SU-DHL-6 (cell line): ENCODE measurements around the gene HS3ST4.

Experiments used
- H2AFZ ChIP-seq: fragments of 200-600 bp; sonication (generic); 2 replicates; pipeline ENCODE4 v1.6.1; 2014; ENCODE audit warnings: low read depth, mild to moderate bottlenecking, moderate library complexity, mixed read lengths, antibody characterized with exemption, low read length; ENCODE audit not compliant: severe bottlenecking
- H3F3A ChIP-seq: fragments of 200-600 bp; shearing (Covaris generic); 2 replicates; pipeline ENCODE4 v1.6.0; 2016; ENCODE audit warnings: antibody characterized with exemption, mild to moderate bottlenecking; ENCODE audit not compliant: insufficient read depth
- H3K27ac ChIP-seq: fragments of 200-600 bp; sonication (generic); 2 replicates; pipeline ENCODE4 v1.5.1; 2016; ENCODE audit warnings: low read depth, mild to moderate bottlenecking, low read length, moderate library complexity, mixed read lengths
- H3K27me3 ChIP-seq: fragments of 200-600 bp; sonication (generic), shearing (Covaris generic); 2 replicates; pipeline ENCODE4 v1.6.0; 2014; ENCODE audit warnings: mild to moderate bottlenecking, low read length
- H3K36me3 ChIP-seq: fragments of 200-600 bp; sonication (generic); 2 replicates; pipeline ENCODE4 v1.6.1; 2014; ENCODE audit warnings: mild to moderate bottlenecking, low read length, mixed read lengths
- H3K4me2 ChIP-seq: fragments of 300-600, 200-600 bp; shearing (Covaris generic), sonication (generic); 2 replicates; pipeline ENCODE4 v1.6.0; 2014; ENCODE audit warnings: low read length, low read depth, mild to moderate bottlenecking; ENCODE audit not compliant: poor library complexity, severe bottlenecking
- H3K4me3 ChIP-seq: fragments of 200-600 bp; sonication (generic); 2 replicates; pipeline ENCODE4 v1.5.1; 2014; ENCODE audit warnings: antibody characterized with exemption, low read length, mild to moderate bottlenecking, mixed read lengths; ENCODE audit not compliant: insufficient read depth, poor library complexity, severe bottlenecking
- H3K79me2 ChIP-seq: fragments of 200-600 bp; sonication (generic); 2 replicates; pipeline ENCODE4 v1.6.1; 2014; ENCODE audit warnings: mild to moderate bottlenecking, low read length, moderate library complexity; ENCODE audit not compliant: insufficient read depth
- H3K9ac ChIP-seq: fragments of 200-600 bp; sonication (generic); 2 replicates; pipeline ENCODE4 v1.7.0; 2014; ENCODE audit warnings: mild to moderate bottlenecking, low read length
- H3K9me2 ChIP-seq: fragments of 200-600 bp; sonication (generic); replicated peaks from 2 replicates; pipeline ENCODE4 v1.6.1; 2014; ENCODE audit warnings: low read length; ENCODE audit not compliant: insufficient read depth
- H3K9me3 ChIP-seq: fragments of 200-600 bp; sonication (generic); 2 replicates; pipeline ENCODE4 v1.6.1; 2014; ENCODE audit warnings: low read length, mixed read lengths; ENCODE audit not compliant: insufficient read depth
- H4K20me1 ChIP-seq: fragments of 200-600 bp; sonication (generic); 2 replicates; pipeline ENCODE4 v1.6.1; 2014; ENCODE audit warnings: low read depth, mild to moderate bottlenecking, antibody characterized with exemption, low read length, moderate library complexity, mixed read lengths
- EZH2phosphoT487 ChIP-seq: fragments of 200-600 bp; sonication (generic), shearing (Covaris generic); conservative IDR thresholded peaks from 2 replicates; pipeline ENCODE4 v1.6.1; 2018; ENCODE audit warnings: mild to moderate bottlenecking, antibody characterized with exemption, low read length, moderate library complexity, mixed read lengths
- TF ChIP-seq, protein P1 (sequence below): fragments of 200-600 bp; sonication (generic); IDR thresholded peaks from one replicate; pipeline ENCODE4 v1.5.1; 2017; ENCODE audit warnings: antibody characterized with exemption, mild to moderate bottlenecking, low read length, moderate library complexity; ENCODE audit not compliant: insufficient read depth, poor library complexity, severe bottlenecking

The HS3ST4 gene

GRCh38 chr16:26178298-26178697, 486.5 kb downstream of the HS3ST4 start:
- Histone ChIP-seq H3K4me3 (no peak overlapping the region), H3K27ac (no peak overlapping the region), H3K9me3 (no peaks in the 10 kb centered on the region), H2AFZ (no peak overlapping the region), H3K36me3 (no peaks in the 10 kb centered on the region), H3K27me3 (no peaks in the 10 kb centered on the region), H3K4me2 (no peak overlapping the region), H3K79me2 (no peaks in the 10 kb centered on the region), H3F3A (no peaks in the 10 kb centered on the region), H3K9me2 (no peaks in the 10 kb centered on the region), H3K9ac (no peak overlapping the region), H4K20me1 (no peaks in the 10 kb centered on the region)
- no peak for TF ChIP-seq EZH2phosphoT487
- TF ChIP-seq, protein P1, sequence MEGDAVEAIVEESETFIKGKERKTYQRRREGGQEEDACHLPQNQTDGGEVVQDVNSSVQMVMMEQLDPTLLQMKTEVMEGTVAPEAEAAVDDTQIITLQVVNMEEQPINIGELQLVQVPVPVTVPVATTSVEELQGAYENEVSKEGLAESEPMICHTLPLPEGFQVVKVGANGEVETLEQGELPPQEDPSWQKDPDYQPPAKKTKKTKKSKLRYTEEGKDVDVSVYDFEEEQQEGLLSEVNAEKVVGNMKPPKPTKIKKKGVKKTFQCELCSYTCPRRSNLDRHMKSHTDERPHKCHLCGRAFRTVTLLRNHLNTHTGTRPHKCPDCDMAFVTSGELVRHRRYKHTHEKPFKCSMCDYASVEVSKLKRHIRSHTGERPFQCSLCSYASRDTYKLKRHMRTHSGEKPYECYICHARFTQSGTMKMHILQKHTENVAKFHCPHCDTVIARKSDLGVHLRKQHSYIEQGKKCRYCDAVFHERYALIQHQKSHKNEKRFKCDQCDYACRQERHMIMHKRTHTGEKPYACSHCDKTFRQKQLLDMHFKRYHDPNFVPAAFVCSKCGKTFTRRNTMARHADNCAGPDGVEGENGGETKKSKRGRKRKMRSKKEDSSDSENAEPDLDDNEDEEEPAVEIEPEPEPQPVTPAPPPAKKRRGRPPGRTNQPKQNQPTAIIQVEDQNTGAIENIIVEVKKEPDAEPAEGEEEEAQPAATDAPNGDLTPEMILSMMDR = no peak

DNA sequence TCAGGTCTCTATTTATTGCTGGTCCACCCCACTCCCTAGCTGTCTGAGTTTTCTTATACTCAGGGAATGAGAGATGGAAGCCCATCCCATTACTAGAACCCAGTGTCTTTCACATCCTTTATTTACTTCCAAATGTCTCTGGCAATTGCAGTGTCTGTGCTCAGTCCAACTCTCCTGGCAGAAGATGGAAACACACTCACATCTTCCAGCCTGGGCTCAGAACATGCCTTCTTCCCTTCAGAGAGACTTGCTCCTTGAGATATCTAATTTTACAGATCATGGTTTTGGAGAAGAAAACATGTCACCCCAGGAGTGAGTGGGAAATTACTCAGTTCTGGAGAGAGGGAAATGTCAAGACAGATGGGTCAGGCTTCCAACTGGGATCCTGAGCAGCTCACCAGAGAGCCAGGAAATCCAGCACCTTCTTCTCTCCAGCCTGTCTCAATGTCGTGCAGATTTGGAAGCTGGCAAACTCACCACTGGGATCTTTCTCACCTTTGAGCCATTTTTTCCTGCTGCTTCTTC, 494.4 kb downstream of the HS3ST4 start:
- Histone ChIP-seq H3K27me3 (no peaks in the 10 kb centered on the region), H3F3A (no peaks in the 10 kb centered on the region), H3K9me2 (no peaks in the 10 kb centered on the region), H3K4me2 (no peak overlapping the region), H3K4me3 (no peak overlapping the region), H3K9me3 (no peaks in the 10 kb centered on the region), H3K27ac (no peak overlapping the region), H4K20me1 (no peaks in the 10 kb centered on the region), H3K9ac (no peak overlapping the region), H3K79me2 (no peaks in the 10 kb centered on the region), H3K36me3 (no peaks in the 10 kb centered on the region), H2AFZ (no peak overlapping the region)
- TF ChIP-seq, protein P1 = no peak
- no peak for TF ChIP-seq EZH2phosphoT487
